NCI-H1436 treated with DMSO at 0.1 percent for 48 hours (cell line): ENCODE measurements around the gene IGF2BP1.
"Not testable (repeated sequence)": the region's sequence is repeated elsewhere in the genome, so short reads cannot be mapped to it uniquely, and the experiment has no call there.

Source experiments
- DNase-seq: peaks from one replicate; lab custom pipeline; 2025; lab: John Stamatoyannopoulos, UW

IGF2BP1 gene

DNA sequence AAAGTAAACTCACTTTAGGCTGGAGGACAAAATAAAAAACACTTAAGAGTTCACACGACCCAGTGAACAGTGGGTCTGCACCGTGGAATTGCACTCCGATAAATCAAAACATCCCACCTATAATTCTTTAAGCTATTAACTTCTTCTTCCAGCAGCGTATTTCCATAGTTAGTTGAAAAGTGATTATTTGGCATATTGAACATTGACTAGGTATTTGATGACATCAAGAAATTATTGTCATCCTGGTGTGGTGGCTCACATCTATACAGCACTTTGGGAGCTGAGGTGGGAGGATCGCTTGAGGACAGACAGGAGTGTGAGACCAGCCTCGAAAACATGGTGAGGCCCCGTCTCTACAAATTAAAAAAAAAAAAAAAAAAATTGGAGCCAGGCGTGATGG, 23.4 kb downstream of the IGF2BP1 start:
- DNase-seq, result no peak

DNA sequence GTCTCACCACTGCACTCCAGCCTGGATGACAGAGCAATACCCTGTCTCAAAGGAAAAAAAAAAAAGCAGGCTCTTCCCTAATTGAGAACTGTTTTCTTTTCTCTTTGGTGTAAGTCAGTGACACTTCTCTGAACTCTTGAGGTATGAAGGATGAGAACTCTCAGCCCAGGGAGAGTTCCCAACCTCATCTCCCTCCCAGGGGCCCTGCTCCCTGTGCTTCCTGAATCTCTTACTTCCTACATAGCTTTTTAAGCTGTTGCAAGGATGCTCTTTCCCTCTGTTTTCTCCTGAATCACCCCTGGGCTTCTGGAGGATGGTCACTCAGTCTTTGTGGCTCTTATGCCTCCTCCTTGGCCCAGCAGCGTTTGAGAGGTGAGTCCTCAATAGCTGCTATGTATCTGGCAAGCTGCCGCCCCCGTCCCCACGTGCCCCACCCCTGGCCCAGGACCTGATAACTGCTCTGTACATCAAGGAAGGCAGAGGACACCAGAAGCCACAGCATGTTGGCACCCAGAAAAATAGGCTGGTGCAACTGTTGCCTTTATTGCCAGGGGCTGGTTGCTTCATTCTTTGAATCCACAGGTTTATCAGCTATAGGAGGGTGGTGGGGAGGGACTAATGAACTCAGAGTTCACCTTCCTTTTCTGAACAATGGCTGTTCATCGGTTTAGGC, 24.0 kb downstream of the IGF2BP1 start:
- DNase-seq, result no peak

DNA sequence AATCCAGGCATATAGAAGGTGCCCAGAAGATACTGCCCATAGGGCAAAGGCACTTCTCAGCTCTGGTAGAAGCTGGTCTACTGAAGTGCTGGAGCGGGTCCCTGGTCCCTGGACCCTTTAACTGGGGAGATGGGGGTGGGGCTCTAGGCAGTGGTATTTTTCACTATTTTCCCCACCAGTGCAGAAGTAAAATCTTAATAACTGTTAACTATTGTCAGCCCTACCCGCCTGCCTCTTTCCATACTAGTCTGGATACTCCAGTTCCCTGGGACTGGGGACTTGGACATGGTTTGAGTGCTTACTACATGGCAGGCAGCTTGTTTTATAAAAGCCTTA, 24.6 kb downstream of the IGF2BP1 start:
- no peak for DNase-seq

- no peak for DNase-seq
These were observed 25.3 kb downstream of the IGF2BP1 start for GRCh38 chr17:49022391-49022941.

DNA sequence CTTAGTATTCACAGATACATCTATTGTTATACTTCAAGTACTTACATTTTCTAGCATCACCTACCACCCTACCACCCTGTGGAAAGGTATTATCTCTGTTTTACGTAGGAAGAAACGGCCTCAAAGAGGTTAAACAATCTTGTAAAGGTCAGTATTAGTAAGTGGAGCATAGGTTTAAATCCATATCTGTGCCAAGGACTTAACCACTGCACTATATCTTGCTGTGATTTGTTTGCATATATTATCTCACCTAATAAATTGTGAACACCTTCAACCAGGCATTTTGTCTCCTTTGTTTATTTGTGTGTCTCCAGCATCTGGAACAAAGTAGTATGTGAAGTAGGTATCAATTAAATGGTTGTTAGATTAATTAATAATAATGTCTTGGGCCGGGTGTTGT, 27.3 kb downstream of the IGF2BP1 start:
- no peak for DNase-seq

DNA sequence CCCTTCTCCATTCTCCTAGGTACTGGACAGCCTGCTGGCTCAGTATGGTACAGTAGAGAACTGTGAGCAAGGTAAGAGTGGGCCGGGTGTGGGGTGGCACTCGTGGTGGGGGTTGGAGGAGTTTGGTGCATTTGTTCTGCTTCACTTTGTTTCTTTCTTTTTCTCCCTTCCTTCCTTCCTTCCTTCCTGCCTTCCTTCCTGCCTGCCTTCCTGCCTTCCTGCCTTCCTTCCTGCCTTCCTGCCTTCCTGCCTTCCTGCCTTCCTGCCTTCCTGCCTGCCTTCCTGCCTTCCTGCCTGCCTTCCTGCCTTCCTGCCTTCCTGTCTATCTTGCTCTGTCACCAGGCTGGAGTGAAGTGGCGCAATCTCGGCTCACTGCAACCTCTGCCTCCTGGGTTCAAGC, 29.3 kb downstream of the IGF2BP1 start:
- DNase-seq, result not testable (repeated sequence)

DNA sequence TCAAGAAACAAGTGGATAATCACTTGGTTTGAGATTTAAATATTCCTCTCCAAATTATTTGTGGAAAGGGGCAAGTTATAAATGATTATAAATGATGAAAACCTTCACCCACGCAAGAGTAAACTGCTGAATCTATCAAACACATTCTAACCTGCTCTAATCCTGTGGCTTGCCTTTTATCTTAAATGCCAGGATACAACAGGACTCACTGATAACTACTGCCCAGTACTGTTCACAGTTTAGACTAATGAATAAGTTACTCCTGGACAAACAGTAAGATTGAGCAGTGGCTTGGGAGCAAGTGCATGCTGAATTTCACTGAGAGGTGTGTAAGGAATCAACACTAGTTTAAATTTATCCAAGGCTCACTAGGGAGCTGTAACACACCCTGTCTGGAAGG, 31.1 kb downstream of the IGF2BP1 start:
- DNase-seq, result no peak

- DNase-seq, result no peak
These were observed 32.6 kb downstream of the IGF2BP1 start for GRCh38 chr17:49029801-49030200.

DNA sequence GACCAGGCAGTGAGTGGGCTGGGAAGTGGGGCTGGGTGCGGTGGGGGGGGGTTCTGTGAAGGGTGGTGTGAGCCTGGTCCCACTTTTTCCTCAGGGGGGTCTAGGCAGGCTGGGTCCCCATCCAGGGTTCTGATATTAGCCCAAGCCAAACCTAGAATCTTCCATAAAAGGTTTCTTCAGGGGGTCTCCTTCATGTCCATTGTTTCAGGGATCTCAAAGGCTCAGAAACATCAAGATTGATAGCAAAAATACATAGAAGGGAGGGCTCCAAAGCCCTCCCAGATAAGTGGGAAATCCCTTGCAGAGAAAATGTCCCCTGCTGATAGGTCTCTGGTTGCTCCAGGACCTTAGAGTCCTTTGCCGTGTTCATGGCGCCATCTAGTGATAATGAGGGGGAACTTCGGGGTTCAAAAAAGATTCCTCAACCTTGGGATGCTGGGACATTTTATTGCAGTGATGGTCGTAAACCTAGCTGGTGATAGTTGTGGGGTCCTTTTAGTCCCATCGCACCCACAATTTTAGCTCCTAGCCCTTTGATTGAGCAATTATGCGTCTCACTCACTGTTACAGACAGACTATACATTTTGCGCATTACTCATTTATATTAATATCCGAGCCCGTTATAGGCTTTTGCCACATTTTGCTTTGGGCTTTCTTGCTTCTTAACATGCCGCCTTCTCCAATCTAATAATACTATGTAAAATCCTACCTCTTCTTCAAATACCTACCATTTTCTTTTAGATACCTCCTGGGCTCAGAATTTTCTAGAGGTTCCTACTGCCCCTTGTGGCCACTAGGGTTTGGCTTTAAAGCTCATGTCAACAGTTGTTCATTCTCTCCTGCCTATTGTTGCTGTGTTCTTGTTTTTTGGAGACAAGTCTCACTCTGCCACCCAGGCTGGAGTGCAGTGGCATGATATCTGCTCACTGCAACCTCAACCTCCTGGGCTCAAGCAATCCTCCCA, 35.1 kb downstream of the IGF2BP1 start:
- peak; percentile 8 for DNase-seq

DNA sequence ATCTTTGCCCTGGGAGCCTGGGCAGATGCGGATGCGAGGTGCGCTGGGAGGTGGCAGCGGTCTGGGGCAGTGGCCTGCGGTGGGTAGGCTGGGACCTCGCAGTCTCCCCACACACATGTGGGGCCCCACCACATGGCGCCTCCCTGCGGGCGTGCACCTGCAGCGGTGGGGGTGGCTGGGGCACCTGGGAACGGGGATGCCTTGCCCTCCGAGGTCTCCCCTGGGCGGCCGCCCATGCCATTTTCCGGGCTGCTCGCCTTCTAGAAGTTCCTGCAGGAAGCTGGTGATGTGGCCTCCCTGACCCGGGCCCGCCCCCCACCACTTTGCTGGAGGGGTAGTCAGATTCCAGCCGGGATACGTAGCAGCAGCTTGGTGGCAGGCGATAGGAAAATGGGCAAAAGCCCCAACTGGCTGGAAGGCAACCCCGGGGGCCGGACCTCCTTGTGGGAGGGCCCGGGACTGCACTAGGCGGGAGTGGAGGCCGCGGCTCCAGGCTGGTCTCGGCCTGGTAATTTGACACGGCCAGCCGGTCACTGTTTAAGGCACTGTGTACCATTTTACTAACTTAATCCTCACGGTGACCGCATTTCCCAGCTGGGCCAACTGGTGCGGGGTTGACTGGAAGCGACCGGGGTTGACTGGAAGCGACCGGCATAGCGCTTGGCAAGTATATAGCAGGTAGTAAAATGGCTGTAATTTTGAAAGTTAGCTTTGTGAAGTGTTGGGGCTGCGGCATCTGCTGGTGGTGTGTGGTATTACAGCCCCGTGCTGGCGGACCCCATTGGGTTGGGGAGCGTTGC, 38.5 kb downstream of the IGF2BP1 start:
- DNase-seq, result no peak

GRCh38 chr17:49036270-49036626, 39.1 kb downstream of the IGF2BP1 start:
- no peak for DNase-seq

- no peak for DNase-seq
These were observed 41.0 kb downstream of the IGF2BP1 start for GRCh38 chr17:49038138-49038537.

DNA sequence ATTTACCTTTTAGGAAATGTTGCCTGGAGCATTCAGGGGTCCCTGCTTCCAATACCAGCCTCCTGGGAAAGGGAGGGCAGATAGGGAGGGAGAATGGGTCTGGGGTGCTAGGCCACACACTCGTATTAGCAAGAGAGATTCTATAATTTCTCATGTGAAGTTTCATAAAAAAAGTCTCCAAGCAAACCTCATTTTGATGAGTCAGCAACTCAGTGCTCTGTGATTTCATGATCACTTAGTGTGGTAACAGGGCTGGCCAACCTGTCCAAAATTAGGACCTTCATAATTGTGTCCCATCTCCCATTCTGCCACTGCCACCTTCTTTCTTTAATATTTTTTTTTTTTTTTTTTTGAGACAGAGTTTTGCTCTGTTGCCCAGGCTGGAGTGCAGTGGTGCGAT, 41.4 kb downstream of the IGF2BP1 start:
- DNase-seq, result no peak

DNA sequence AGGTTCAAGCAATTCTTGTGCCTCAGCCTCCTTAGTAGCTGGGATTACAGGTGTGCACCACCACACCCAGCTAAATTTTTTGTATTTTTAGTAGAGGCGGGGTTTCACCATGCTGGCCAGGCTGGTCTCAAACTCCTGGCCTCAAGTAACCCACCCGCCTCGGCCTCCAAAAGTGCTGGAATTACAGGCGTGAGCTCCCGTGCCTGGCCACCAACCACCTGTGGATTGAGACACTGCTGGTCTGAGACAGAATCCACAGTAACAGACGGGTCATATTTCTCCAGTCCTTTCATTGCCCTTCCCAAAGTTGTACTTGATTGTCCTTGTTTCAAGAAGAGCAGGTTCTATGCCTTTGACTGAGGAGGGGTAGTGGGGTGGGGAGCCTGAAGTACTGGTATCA, 42.3 kb downstream of the IGF2BP1 start:
- DNase-seq, result not testable (repeated sequence)

DNA sequence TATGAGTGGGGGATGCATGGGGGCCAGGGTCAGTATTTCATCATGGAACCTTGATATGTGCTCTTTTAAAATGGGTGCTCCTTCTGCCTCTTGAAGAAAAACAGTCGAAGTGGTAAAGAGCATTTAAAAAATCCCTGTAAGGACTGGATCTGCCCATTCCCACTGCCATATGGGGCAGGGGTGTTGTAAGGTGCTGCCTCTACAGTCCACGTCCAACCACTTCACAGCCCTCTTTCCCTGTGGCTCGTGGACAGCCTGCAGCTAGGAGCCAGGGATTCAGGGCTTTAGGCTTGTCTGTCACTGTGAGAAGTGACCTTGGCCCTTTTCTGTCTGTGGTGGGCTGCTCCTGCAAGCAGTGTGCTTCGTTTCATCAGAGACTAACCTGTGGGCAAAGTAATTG, 44.3 kb downstream of the IGF2BP1 start:
- DNase-seq, result no peak

DNA sequence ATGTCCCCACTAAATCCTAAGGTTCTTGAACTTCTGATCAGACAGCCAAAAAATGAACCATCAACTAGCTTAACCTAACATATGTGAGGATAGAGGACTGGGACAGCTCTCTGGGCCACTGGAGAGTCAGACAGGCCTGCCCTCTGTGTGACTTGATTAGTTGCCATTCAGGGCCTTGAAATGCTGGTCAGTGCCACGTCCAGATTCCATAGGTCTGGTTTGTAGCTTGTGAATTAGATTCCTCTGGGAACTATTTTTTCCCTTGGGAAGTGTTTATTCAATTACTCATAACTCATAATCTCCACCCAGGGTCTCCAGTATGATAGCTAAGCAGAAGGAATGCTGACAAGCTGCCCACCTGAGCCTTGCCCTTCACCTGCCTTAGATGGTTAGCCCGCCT, 48.2 kb downstream of the IGF2BP1 start:
- DNase-seq, result no peak

DNA sequence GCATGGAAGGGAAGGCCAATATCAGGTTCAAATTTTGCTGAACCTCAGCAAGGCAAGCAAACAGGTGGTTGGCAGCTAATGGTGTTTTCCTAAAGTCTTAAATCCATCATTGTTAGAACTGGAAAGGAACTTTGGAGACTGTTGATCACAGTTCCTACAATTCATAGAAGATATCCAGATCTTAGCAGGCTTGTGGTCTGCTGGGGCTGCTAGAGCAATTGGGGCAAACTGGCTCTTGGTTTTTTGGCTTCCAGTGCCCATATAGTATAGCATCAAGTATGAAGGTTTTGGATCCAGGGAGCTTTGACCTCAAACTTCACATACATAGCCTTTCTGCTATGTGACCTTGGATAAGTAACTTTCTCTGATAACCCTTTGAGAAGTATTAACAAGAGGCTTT, 49.7 kb downstream of the IGF2BP1 start:
- no peak for DNase-seq

- DNase-seq, result no peak
These were observed 52.1 kb downstream of the IGF2BP1 start for GRCh38 chr17:49049265-49049664.

GRCh38 chr17:49050611-49051010, 53.4 kb downstream of the IGF2BP1 start:
- no peak for DNase-seq

DNA sequence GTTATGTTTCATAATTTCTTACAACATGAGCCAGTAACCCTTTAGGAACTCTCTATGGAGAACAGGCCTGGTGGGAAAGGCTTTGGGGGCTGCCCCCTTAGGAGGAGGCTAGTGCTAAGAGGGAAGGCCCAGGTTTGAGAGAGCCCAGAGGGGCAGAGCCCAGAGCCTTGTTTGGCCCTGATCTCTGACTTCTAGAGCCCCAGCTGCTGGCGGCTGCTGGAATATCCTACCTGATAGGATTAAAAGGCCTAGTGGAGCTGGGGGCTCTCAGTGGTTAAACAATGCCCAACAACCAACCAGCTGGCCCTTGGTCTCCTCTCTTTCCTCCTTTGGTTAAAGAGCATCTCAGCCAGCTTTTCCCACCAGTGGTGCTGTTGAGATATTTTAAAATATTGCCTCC, 54.1 kb downstream of the IGF2BP1 start:
- DNase-seq, result no peak

- no peak for DNase-seq
These were observed 56.1 kb downstream of the IGF2BP1 start for GRCh38 chr17:49053171-49053829.
